Adrenal gland (tissue), 5 donors: ENCODE measurements around the gene RHEX.

Experiments used
- POLR2A ChIP-seq, 2 donors: fragments of 450-650 bp; IDR thresholded peaks; one replicate each; pipeline ENCODE4 v1.6.1; 2017; ENCODE audit warnings: antibody characterized with exemption in 2 of 2, mild to moderate bottlenecking in 2 of 2, moderate library complexity in 1 of 2
- TF ChIP-seq, protein P1 (sequence below), 6 experiments: fragments of 450-650 bp in 4 of 6; fragments of 200-600 bp in 2 of 6; sonication (generic) in 1 of 6; IDR thresholded peaks; 1 replicate in 5 of 6; 2 replicates in 1 of 6; pipeline versions ENCODE4 v1.5.1 to v1.8.0; 2016 to 2021; ENCODE audit warnings: antibody characterized with exemption in 6 of 6, mild to moderate bottlenecking in 2 of 6, moderate library complexity in 1 of 6
- donor health status: DM: no; HTN: no; CAD: no.

DNA sequence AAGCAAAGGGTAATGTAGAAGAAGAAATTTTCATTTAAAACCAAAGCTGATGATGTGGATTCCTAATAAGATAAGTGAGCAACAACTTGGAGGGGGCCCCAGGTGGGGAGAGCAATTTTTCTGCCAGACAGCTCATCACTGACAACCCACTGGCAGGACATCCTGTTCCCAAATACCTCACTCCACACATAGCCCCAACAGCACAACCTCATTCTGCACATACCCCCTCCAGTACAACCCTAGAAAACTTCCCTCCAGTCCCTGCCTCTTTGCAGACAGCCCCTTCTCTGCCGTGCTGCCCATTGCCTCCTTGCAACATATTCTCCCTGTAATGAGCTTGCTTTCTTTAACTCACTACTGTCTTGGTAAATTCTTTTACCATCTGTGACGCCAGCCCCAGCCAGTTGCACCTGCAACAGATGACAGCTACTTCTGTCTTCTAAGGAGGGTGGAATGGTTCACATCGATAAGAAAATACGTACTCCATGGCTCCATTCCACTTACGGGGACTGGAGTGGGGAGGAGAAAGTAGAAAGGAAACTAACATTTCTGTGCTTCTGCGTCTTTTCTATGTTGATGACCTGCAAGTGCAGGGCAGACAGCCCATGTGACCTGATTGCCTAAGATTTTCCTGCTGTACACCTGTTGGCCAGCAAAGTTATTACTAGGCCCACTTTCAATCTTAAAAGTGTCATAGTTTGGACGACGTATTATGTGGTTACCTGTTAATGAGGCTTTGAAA is 14.7 kb downstream of the RHEX start:
- TF ChIP-seq, protein P1, sequence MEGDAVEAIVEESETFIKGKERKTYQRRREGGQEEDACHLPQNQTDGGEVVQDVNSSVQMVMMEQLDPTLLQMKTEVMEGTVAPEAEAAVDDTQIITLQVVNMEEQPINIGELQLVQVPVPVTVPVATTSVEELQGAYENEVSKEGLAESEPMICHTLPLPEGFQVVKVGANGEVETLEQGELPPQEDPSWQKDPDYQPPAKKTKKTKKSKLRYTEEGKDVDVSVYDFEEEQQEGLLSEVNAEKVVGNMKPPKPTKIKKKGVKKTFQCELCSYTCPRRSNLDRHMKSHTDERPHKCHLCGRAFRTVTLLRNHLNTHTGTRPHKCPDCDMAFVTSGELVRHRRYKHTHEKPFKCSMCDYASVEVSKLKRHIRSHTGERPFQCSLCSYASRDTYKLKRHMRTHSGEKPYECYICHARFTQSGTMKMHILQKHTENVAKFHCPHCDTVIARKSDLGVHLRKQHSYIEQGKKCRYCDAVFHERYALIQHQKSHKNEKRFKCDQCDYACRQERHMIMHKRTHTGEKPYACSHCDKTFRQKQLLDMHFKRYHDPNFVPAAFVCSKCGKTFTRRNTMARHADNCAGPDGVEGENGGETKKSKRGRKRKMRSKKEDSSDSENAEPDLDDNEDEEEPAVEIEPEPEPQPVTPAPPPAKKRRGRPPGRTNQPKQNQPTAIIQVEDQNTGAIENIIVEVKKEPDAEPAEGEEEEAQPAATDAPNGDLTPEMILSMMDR (IDR thresholded peaks at IDR 0.05), result no peak
- no peak for TF ChIP-seq POLR2A (IDR thresholded peaks at IDR 0.05)
